HepG2 (cell line): ENCODE data around the gene SNPH. TPM values are rescaled to one million over a fixed set of nuclear protein-coding genes. Genes with fewer than 3 reads are reported as not detected.

Source experiments
- ATF3 ChIP-seq: sonication (generic); formaldehyde crosslinking; IDR thresholded peaks from 2 replicates; pipeline ENCODE4 v1.4.0; 2020; ENCODE audit warnings: missing genetic modification reagents
- BRCA1 ChIP-seq: sonication (generic); formaldehyde crosslinking; IDR thresholded peaks from 2 replicates; pipeline ENCODE4 v1.4.0; 2020; ENCODE audit warnings: missing genetic modification reagents
- CEBPB ChIP-seq: IDR thresholded peaks from 2 replicates; pipeline ENCODE4 v1.6.1; 2011; ENCODE audit warnings: low read depth, low read length, improper control_type of control experiment, borderline replicate concordance
- HMGA1 ChIP-seq: sonication (generic); formaldehyde crosslinking; conservative IDR thresholded peaks from 2 replicates; pipeline ENCODE4 v1.4.0; 2020; ENCODE audit warnings: missing genetic modification reagents
- HMGXB3 ChIP-seq: sonication (generic); formaldehyde crosslinking; IDR thresholded peaks from 2 replicates; pipeline ENCODE4 v1.4.0; 2020; ENCODE audit warnings: missing genetic modification reagents, borderline replicate concordance
- HMGXB4 ChIP-seq, 2 experiments: sonication (generic) in 1 of 2; formaldehyde crosslinking in 1 of 2; IDR thresholded peaks; 2 replicates each; pipeline versions ENCODE4 v1.4.0 to v1.6.1; 2018 to 2020; ENCODE audit warnings: missing genetic modification reagents in 2 of 2, borderline replicate concordance in 1 of 2, low read depth in 1 of 2, mild to moderate bottlenecking in 1 of 2, missing biosample characterization in 1 of 2
- KAT2B ChIP-seq: fragments of 150-350 bp; IDR thresholded peaks from 2 replicates; pipeline ENCODE4 v1.6.1; 2014; ENCODE audit warnings: low read depth, low read length, borderline replicate concordance
- KMT2B ChIP-seq: IDR thresholded peaks from 2 replicates; pipeline ENCODE4 v1.6.1; 2016; ENCODE audit warnings: missing genetic modification reagents, missing compliant biosample characterization
- NFKB2 ChIP-seq: sonication (generic); formaldehyde crosslinking; IDR thresholded peaks from 2 replicates; pipeline ENCODE4 v1.4.0; 2020; ENCODE audit warnings: missing genetic modification reagents, borderline replicate concordance
- RBM22 ChIP-seq: fragments of 200-400 bp; formaldehyde crosslinking; optimal IDR thresholded peaks from 2 replicates; pipeline ENCODE3; 2017; ENCODE audit warnings: mild to moderate bottlenecking, low read length, moderate library complexity
- SALL2 ChIP-seq: sonication (generic); formaldehyde crosslinking; IDR thresholded peaks from 2 replicates; pipeline ENCODE4 v1.8.1; 2023; ENCODE audit warnings: mild to moderate bottlenecking, missing genetic modification reagents, inconsistent platforms
- SOX13 ChIP-seq, 3 experiments: fragments of 450-650 bp in 1 of 3; sonication (generic) in 1 of 3; formaldehyde crosslinking in 1 of 3; IDR thresholded peaks in 2 of 3; conservative IDR thresholded peaks in 1 of 3; 2 replicates each; pipeline versions ENCODE4 v1.5.0 to v1.6.1; 2016 to 2020; ENCODE audit warnings: antibody characterized with exemption in 1 of 3, mild to moderate bottlenecking in 1 of 3, missing compliant biosample characterization in 1 of 3, missing genetic modification reagents in 1 of 3, moderate library complexity in 1 of 3
- STAT5B ChIP-seq: sonication (generic); formaldehyde crosslinking; IDR thresholded peaks from 2 replicates; pipeline ENCODE4 v1.4.0; 2020; ENCODE audit warnings: missing genetic modification reagents
- TARDBP ChIP-seq: sonication (generic); formaldehyde crosslinking; IDR thresholded peaks from 2 replicates; pipeline ENCODE4 v1.8.0; 2022; ENCODE audit warnings: mild to moderate bottlenecking, missing genetic modification reagents
- TGIF2 ChIP-seq: IDR thresholded peaks from 2 replicates; pipeline ENCODE4 v1.6.1; 2016; ENCODE audit warnings: control low read depth, missing compliant biosample characterization
- U2AF2 ChIP-seq: fragments of 200-400 bp; formaldehyde crosslinking; IDR thresholded peaks from 2 replicates; pipeline ENCODE4 v1.6.1; 2017; ENCODE audit warnings: low read depth, mild to moderate bottlenecking, low read length
- XRCC5 ChIP-seq: fragments of 200-400 bp; formaldehyde crosslinking; optimal IDR thresholded peaks from 2 replicates; pipeline ENCODE3; 2017; ENCODE audit warnings: mild to moderate bottlenecking, low read length
- ZBTB3 ChIP-seq: sonication (generic); formaldehyde crosslinking; IDR thresholded peaks from 2 replicates; pipeline ENCODE4 v1.4.0; 2020; ENCODE audit warnings: low read depth, mild to moderate bottlenecking, moderate library complexity, missing genetic modification reagents, borderline replicate concordance
- ZBTB42 ChIP-seq: sonication (generic); formaldehyde crosslinking; IDR thresholded peaks from 2 replicates; pipeline ENCODE4 v1.5.0; 2020; ENCODE audit warnings: mild to moderate bottlenecking, missing genetic modification reagents
- ZFP36L1 ChIP-seq: sonication (generic); formaldehyde crosslinking; IDR thresholded peaks from 2 replicates; pipeline ENCODE4 v1.8.0; 2022; ENCODE audit warnings: mild to moderate bottlenecking, missing genetic modification reagents, moderate library complexity
- ZFYVE20 ChIP-seq: sonication (generic); formaldehyde crosslinking; IDR thresholded peaks from 2 replicates; pipeline ENCODE4 v1.8.0; 2023; ENCODE audit warnings: low read depth, mild to moderate bottlenecking, moderate library complexity, missing genetic modification reagents, borderline replicate concordance
- ZNF430 ChIP-seq: sonication (generic); formaldehyde crosslinking; IDR thresholded peaks from 2 replicates; pipeline ENCODE4 v1.9.0; 2021; ENCODE audit warnings: mild to moderate bottlenecking, missing genetic modification reagents
- ZNF605 ChIP-seq: sonication (generic); formaldehyde crosslinking; IDR thresholded peaks from 2 replicates; pipeline ENCODE4 v1.8.0; 2022; ENCODE audit warnings: mild to moderate bottlenecking, missing genetic modification reagents
- polyA plus RNA-seq, 8 experiments: library from polyadenylated mRNA; depleted of rRNA in 3 of 8; stranded (reverse) in 7 of 8; unstranded in 1 of 8; fragments of >200 nt; fragmentation: Illumina TruSeq in 4 of 8; extraction: Trizol in 4 of 8; gene quantifications; 2 replicates each; pipeline versions ENCODE4 v1.2.1 to v1.2.3, GENCODE V29; 2011 to 2016; ENCODE audit warnings: low read depth in 4 of 8, missing spikeins in 1 of 8, mixed read lengths in 1 of 8; ENCODE audit not compliant: insufficient read depth in 1 of 8
- total RNA-seq, 5 experiments: library from RNA; depleted of rRNA; stranded (reverse); fragments of >200 nt; fragmentation: Illumina TruSeq; extraction: Trizol; gene quantifications; 2 replicates each; pipeline ENCODE4 v1.2.3, GENCODE V29; 2016; ENCODE audit warnings: low read depth in 1 of 5
- TF ChIP-seq, protein P1 (sequence below): sonication (generic); formaldehyde crosslinking; IDR thresholded peaks from 2 replicates; pipeline ENCODE4 v1.4.0; 2020; ENCODE audit warnings: missing genetic modification reagents, borderline replicate concordance

Gene SNPH
- total and polyA plus RNA-seq, 2 of the 13 experiments (the other 11 are each of a cell fraction or from before 2014, with no cell fraction given): 0.09 TPM; not detected in 1

DNA sequence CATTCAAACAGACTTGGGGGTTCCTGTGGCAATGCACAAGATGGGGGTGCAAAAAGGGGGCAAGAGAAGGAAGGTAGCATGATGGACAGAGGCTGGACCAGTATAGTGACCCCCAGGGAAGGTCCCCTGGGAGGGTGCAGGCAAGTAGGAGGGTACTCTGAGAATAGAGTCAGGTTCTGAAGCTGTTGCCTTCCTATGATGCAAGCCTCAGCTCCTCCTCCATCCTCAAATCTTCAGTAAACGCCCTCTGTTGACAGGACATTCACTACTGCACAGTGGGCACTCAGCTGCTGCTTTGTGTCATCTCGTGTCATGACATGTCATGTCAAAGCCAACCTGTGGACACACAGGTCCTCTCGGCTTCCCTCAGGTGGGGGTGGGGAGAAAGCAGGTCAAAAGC, 68.7 kb downstream of the SNPH start (continued):
- TF ChIP-seq HMGA1 (no peak), ZBTB3 (CRISPR knock-in tag) (no peak), ZNF605 (CRISPR knock-in tag) (no peak), STAT5B (CRISPR knock-in tag) (no peak), ZFYVE20 (CRISPR knock-in tag) (no peak), ATF3 (CRISPR knock-in tag) (peak; percentile 20; the same call in 1 of the 2 replicates), ZBTB42 (CRISPR knock-in tag) (no peak), CEBPB (peak; percentile 76; the same call in 1 of the 2 replicates), HMGXB3 (CRISPR knock-in tag) (no peak), KAT2B (no peak), ZNF430 (CRISPR knock-in tag) (no peak), HMGXB4 (CRISPR knock-in tag; IDR thresholded peaks at IDR 0.05; ENCODE audit: borderline replicate concordance in 1 of 2, low read depth in 1 of 2) (no peak), U2AF2 (no peak), BRCA1 (CRISPR knock-in tag) (no peak), XRCC5 (no peak), SALL2 (CRISPR knock-in tag) (no peak), RBM22 (peak; percentile 87), TARDBP (CRISPR knock-in tag) (no peak), ZFP36L1 (CRISPR knock-in tag) (no peak), NFKB2 (CRISPR knock-in tag) (no peak), TGIF2 (CRISPR knock-in tag) (peak; percentile 85), KMT2B (CRISPR knock-in tag) (no peak), SOX13 (IDR thresholded peaks at IDR 0.05) (no peak), SOX13 (CRISPR knock-in tag; conservative IDR thresholded peaks at IDR 0.05 in 1 of 2, IDR thresholded peaks at IDR 0.05 in 1 of 2) (no peak)
- TF ChIP-seq, protein P1, sequence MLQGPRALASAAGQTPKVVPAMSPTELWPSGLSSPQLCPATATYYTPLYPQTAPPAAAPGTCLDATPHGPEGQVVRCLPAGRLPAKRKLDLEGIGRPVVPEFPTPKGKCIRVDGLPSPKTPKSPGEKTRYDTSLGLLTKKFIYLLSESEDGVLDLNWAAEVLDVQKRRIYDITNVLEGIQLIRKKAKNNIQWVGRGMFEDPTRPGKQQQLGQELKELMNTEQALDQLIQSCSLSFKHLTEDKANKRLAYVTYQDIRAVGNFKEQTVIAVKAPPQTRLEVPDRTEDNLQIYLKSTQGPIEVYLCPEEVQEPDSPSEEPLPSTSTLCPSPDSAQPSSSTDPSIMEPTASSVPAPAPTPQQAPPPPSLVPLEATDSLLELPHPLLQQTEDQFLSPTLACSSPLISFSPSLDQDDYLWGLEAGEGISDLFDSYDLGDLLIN: no peak
